Activated T-cell treated with anti-CD3 and anti-CD28 coated beads, Interleukin-2, amount 50 U/mL, for 4 hours (primary cell): ENCODE results near the gene RFTN1. TPM values are rescaled to one million over a fixed set of nuclear protein-coding genes. Genes with fewer than 3 reads are reported as not detected.
A peak's percentile ranks its signal among the peaks of the same experiment; 100 is the strongest.

ENCODE experiments used
- ATAC-seq, 2 donors: fragments of 200-7000 bp; cut with Tn5 transposase; one replicate each; pipeline ENCODE4 v1.10.0; 2021
- DNase-seq: peaks from one replicate; pipeline ENCODE4 v3.0.0-alpha.2; 2020
- H3K27me3 Mint-ChIP-seq: one replicate; pipeline ENCODE4 v1.8.0; 2021; ENCODE audit warnings: low read depth, mixed read lengths
- H3K36me3 Mint-ChIP-seq: one replicate; pipeline ENCODE4 v1.8.0; 2022; ENCODE audit warnings: mixed read lengths; ENCODE audit not compliant: insufficient read depth
- H3K4me1 Mint-ChIP-seq: one replicate; pipeline ENCODE4 v1.8.0; 2021; ENCODE audit warnings: low read depth, mixed read lengths
- H3K4me3 Mint-ChIP-seq: one replicate; pipeline ENCODE4 v1.8.0; 2021; ENCODE audit warnings: mild to moderate bottlenecking, moderate library complexity, mixed read lengths
- H3K9me3 Mint-ChIP-seq: one replicate; pipeline ENCODE4 v1.8.0; 2021; ENCODE audit warnings: mixed read lengths
- total RNA-seq, 3 donors: library from RNA; stranded (reverse); gene quantifications; one replicate each; pipeline ENCODE4 v1.2.1, GENCODE V29; 2021

RFTN1 gene
- total RNA-seq, 3 donors from 2014 or later: 52.9 to 72.4 (median 69.6) TPM

- ATAC-seq (no peak), DNase-seq (no peak)
- Mint-ChIP-seq H3K9me3 (no peaks in the 10 kb centered on the region), H3K4me1 (peaks cover 66% of the 10 kb centered on the region), H3K36me3 (peaks cover 53% of the 10 kb centered on the region), H3K27me3 (no peaks in the 10 kb centered on the region), H3K4me3 (no peak overlapping the region)
Measured at GRCh38 chr3:16477521-16477920, 36.0 kb downstream of the RFTN1 start.

DNA sequence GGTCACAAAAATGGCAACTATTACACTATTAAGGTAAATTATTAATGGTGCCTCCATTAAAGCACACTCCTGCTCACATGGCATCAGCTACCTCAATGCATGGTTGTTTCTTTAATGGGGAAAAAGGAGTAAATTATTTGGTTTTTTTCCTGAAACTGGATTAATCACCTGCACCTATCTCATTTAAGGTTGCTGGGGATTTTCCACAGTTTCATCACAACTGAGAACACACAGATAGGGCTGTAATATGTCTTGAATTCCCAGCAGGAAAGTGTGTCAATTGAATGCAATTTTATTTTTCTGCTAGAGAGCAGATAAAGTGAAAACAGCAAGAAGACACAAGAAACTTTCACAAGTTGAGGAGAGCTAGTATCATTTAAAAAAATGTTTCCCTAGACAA, 36.4 kb downstream of the RFTN1 start:
- Mint-ChIP-seq H3K27me3 (no peaks in the 10 kb centered on the region), H3K36me3 (peaks cover 57% of the 10 kb centered on the region), H3K4me3 (no peak overlapping the region), H3K4me1 (peaks cover 61% of the 10 kb centered on the region), H3K9me3 (no peaks in the 10 kb centered on the region)
- ATAC-seq (peak in 1 of 2 donors; percentile 10), DNase-seq (no peak)

- DNase-seq (no peak), ATAC-seq (peak; percentile 60 to 73)
- no peak overlapping the region for H3K4me3 Mint-ChIP-seq
- H3K27me3 Mint-ChIP-seq: no peaks in the 10 kb centered on the region
- no peaks in the 10 kb centered on the region for H3K9me3 Mint-ChIP-seq
- peaks cover 62% of the 10 kb centered on the region for H3K36me3 Mint-ChIP-seq
- peaks cover 57% of the 10 kb centered on the region for H3K4me1 Mint-ChIP-seq
Measured at GRCh38 chr3:16476636-16477035, 36.9 kb downstream of the RFTN1 start.

DNA sequence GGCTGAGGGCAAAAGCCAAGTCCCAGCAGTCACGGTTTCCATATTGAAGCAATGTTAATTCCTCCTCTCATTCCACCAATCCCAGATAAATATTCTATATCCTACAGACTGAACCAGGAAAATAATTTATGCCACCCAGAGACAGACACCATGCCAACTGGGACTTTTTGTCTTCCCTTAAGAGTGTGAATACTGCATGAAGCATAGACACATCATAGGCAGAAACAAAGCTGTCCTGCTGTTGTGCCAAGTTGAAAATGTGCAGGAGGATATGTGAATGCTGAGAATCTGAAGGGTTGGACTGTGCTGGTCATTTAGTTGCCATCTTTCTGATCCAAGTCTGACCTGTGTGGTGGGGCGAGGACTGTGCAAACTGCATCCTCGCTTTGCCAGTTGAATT, 37.7 kb downstream of the RFTN1 start:
- Mint-ChIP-seq H3K4me1 (peaks cover 48% of the 10 kb centered on the region), H3K27me3 (no peaks in the 10 kb centered on the region), H3K36me3 (peaks cover 66% of the 10 kb centered on the region), H3K9me3 (no peaks in the 10 kb centered on the region), H3K4me3 (no peak overlapping the region)
- DNase-seq (no peak), ATAC-seq (no peak)

DNA sequence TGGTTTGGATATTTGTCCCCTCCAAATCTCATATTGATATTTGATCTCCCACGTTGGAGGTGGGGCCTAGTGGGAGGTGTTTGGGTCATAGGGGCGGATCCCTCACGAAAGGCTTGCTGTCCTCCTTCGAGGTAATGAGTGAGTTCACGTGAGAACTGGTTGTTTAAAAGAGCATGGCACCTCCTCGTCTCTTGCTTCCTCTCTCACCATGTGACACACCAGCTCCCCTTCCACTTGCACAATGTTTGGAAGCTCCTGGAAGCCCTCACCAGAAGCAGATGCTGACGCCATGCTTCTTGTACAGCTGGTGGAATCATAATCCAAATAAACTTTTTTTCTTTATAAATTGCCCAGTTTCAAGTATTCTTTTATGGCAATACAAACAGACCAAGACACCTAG, 38.6 kb downstream of the RFTN1 start:
- no peaks in the 10 kb centered on the region for H3K9me3 Mint-ChIP-seq
- H3K4me1 Mint-ChIP-seq: peaks cover 44% of the 10 kb centered on the region
- no peak overlapping the region for H3K4me3 Mint-ChIP-seq
- H3K27me3 Mint-ChIP-seq: no peaks in the 10 kb centered on the region
- peaks cover 70% of the 10 kb centered on the region for H3K36me3 Mint-ChIP-seq
- DNase-seq (no peak), ATAC-seq (no peak)

- ATAC-seq (no peak), DNase-seq (no peak)
- Mint-ChIP-seq H3K36me3 (peaks cover 68% of the 10 kb centered on the region), H3K9me3 (no peaks in the 10 kb centered on the region), H3K4me3 (no peak overlapping the region), H3K4me1 (peaks cover 42% of the 10 kb centered on the region), H3K27me3 (no peaks in the 10 kb centered on the region)
Measured at GRCh38 chr3:16474216-16474615, 39.3 kb downstream of the RFTN1 start.

GRCh38 chr3:16472593-16472992, 40.9 kb downstream of the RFTN1 start:
- no peak overlapping the region for H3K4me3 Mint-ChIP-seq
- H3K27me3 Mint-ChIP-seq: no peaks in the 10 kb centered on the region
- ATAC-seq (no peak), DNase-seq (no peak)
- H3K36me3 Mint-ChIP-seq: peaks cover 63% of the 10 kb centered on the region
- peaks cover 50% of the 10 kb centered on the region for H3K4me1 Mint-ChIP-seq
- no peaks in the 10 kb centered on the region for H3K9me3 Mint-ChIP-seq

- H3K9me3 Mint-ChIP-seq: no peaks in the 10 kb centered on the region
- H3K4me1 Mint-ChIP-seq: peaks cover 52% of the 10 kb centered on the region
- no peak for ATAC-seq
- no peaks in the 10 kb centered on the region for H3K27me3 Mint-ChIP-seq
- H3K36me3 Mint-ChIP-seq: peaks cover 63% of the 10 kb centered on the region
- no peak for DNase-seq
- no peak overlapping the region for H3K4me3 Mint-ChIP-seq
Measured at GRCh38 chr3:16471897-16472296, 41.6 kb downstream of the RFTN1 start.

GRCh38 chr3:16470590-16470989, 42.9 kb downstream of the RFTN1 start:
- Mint-ChIP-seq H3K36me3 (peaks cover 60% of the 10 kb centered on the region), H3K4me1 (peaks cover 46% of the 10 kb centered on the region), H3K27me3 (no peaks in the 10 kb centered on the region), H3K9me3 (no peaks in the 10 kb centered on the region), H3K4me3 (no peak overlapping the region)
- DNase-seq (no peak), ATAC-seq (no peak)

DNA sequence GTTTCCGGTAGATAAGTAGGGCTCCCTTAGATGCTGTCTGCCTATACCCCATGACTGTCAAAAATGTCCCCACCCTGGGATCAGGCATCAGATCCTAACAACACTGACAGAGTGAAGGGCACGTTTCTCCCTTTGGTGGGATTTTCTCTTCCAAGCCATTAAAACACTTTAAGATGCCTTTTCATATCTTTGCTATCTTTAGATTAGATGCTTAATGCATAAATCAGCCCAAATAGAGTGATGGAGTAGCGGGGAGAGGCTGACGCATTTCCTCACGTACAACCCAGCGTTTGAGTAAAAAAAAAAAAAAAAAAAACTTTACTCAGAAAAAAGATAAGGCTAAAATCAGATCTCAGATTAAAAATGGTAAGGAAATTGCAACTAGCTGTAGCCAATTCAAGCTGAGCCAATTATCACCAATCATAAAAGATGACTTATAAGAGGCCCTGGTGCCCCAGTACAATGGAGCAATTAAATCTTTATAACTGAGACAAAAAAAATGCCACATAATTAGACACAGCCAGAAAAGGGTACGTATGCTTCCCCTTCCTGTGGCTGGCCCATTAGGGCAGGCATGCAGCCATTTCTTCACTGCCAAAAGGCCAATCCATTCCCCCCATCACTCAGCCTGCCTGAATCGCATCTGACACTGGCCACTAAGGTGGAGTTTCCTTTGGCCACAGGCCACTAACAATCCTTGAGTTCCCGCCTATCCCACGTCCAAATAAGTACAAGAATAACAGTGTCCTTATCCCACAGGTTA, 45.0 kb downstream of the RFTN1 start:
- ATAC-seq: peak; percentile 46 to 52
- peaks cover 51% of the 10 kb centered on the region for H3K4me1 Mint-ChIP-seq
- H3K27me3 Mint-ChIP-seq: no peaks in the 10 kb centered on the region
- peaks cover 64% of the 10 kb centered on the region for H3K36me3 Mint-ChIP-seq
- peak overlapping the region; percentile 33 for H3K4me3 Mint-ChIP-seq
- no peak for DNase-seq
- no peaks in the 10 kb centered on the region for H3K9me3 Mint-ChIP-seq

GRCh38 chr3:16468002-16468335, 45.5 kb downstream of the RFTN1 start:
- DNase-seq (no peak), ATAC-seq (peak in 1 of 2 donors; percentile 26)
- peaks cover 55% of the 10 kb centered on the region for H3K4me1 Mint-ChIP-seq
- H3K4me3 Mint-ChIP-seq: peak overlapping the region; percentile 33
- H3K27me3 Mint-ChIP-seq: no peaks in the 10 kb centered on the region
- H3K9me3 Mint-ChIP-seq: no peaks in the 10 kb centered on the region
- H3K36me3 Mint-ChIP-seq: peaks cover 66% of the 10 kb centered on the region

DNA sequence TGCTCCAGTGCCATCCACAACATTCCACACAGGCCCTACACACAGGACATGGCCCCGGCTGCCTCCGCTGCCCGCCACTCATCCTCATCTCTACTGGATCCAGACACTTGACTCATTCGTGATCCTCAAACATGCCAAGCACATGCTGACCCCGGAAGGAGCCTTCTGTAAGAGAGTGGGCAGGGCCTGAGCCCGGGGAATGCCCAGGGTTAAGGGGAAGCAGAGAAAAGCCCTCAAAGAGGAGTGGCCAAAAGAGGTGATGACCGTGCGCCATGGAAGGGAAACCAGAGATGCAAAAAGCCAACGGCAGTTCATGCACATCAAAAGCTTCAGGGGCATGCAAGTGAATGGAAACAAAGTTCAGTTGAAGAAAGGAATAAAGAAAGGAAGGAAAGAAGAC, 46.1 kb downstream of the RFTN1 start:
- Mint-ChIP-seq H3K9me3 (no peaks in the 10 kb centered on the region), H3K4me3 (no peak overlapping the region), H3K27me3 (no peaks in the 10 kb centered on the region), H3K36me3 (peaks cover 60% of the 10 kb centered on the region), H3K4me1 (peaks cover 60% of the 10 kb centered on the region)
- ATAC-seq: peak; percentile 65 to 75
- DNase-seq: peak; percentile 40

DNA sequence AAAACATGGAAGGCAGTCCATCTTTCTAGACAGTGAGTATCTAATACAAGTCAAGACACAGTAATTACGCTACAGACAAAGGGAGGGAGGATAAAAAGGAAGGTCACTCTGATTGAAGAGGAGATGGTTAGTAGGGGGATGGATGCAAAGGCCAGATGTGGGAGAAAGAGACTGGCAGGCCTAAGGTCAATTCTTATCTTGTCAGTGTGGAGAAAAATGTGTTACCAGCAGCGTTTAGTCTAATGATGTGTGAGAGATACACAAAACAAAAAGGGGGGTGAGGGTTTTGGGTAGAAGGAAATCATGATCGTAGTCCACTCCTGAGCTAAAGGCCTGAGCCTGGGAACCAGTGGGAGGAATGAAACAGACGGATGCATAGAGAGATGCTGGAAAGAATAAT, 46.7 kb downstream of the RFTN1 start:
- no peaks in the 10 kb centered on the region for H3K27me3 Mint-ChIP-seq
- DNase-seq (no peak), ATAC-seq (no peak)
- H3K4me3 Mint-ChIP-seq: no peak overlapping the region
- no peaks in the 10 kb centered on the region for H3K9me3 Mint-ChIP-seq
- peaks cover 57% of the 10 kb centered on the region for H3K36me3 Mint-ChIP-seq
- H3K4me1 Mint-ChIP-seq: peaks cover 64% of the 10 kb centered on the region

DNA sequence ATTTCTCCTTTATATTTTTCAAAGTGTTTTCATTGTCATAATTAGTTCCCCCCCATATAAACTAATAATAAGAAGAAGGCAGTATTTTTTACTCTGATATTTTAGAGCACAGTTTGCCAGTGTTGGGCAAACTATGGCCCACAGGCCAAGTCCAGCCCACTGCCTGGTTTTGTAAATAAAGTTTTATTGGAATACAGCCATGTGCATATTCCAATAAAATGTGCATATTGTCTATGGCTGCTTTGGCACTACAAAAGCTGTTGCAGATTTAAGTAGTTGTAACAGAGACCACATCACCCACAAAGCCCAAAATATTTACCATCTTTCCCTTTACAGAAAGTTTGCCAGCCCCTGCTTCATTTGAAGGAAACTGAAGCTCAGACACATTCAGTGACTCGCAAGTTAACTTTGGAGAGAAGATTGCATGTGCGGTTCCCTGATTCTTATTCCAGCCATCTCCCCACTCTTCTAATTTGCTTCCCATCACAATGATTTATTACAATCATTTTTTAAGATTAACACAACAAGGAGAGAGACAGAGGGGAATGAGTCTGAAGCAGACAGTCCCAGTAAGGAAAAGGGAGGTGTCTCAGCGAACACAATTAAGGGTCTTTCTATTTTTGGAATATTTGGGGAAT, 48.9 kb downstream of the RFTN1 start:
- ATAC-seq: no peak
- DNase-seq: no peak
- peaks cover 64% of the 10 kb centered on the region for H3K4me1 Mint-ChIP-seq
- no peak overlapping the region for H3K4me3 Mint-ChIP-seq
- peaks cover 49% of the 10 kb centered on the region for H3K36me3 Mint-ChIP-seq
- no peaks in the 10 kb centered on the region for H3K9me3 Mint-ChIP-seq
- no peaks in the 10 kb centered on the region for H3K27me3 Mint-ChIP-seq

GRCh38 chr3:16463914-16464313, 49.6 kb downstream of the RFTN1 start:
- DNase-seq (no peak), ATAC-seq (no peak)
- Mint-ChIP-seq H3K9me3 (no peaks in the 10 kb centered on the region), H3K4me1 (peaks cover 57% of the 10 kb centered on the region), H3K4me3 (no peak overlapping the region), H3K36me3 (peaks cover 44% of the 10 kb centered on the region), H3K27me3 (no peaks in the 10 kb centered on the region)
